DOHH2 (cell line): Measurements from ENCODE around the gene RNF14.
"Not testable (repeated sequence)": the region's sequence is repeated elsewhere in the genome, so short reads cannot be mapped to it uniquely, and the experiment has no call there.

Experiments used
- H3F3A ChIP-seq: fragments of 200-600 bp; sonication (generic), shearing (Covaris generic); 2 replicates; pipeline ENCODE4 v1.6.0; 2016; ENCODE audit warnings: antibody characterized with exemption, mild to moderate bottlenecking; ENCODE audit not compliant: control insufficient read depth, insufficient read depth
- H3K27ac ChIP-seq: fragments of 200-600 bp; sonication (generic); 2 replicates; pipeline ENCODE4 v1.5.1; 2014; ENCODE audit warnings: low read depth, mild to moderate bottlenecking, low read length, moderate library complexity
- H3K27me3 ChIP-seq: fragments of 200-600 bp; sonication (generic); 2 replicates; pipeline ENCODE4 v1.6.1; 2014; ENCODE audit warnings: mild to moderate bottlenecking, low read length, mixed read lengths; ENCODE audit not compliant: control insufficient read depth
- H3K36me3 ChIP-seq: fragments of 200-600 bp; sonication (generic); 2 replicates; pipeline ENCODE4 v1.6.1; 2014; ENCODE audit warnings: mild to moderate bottlenecking, low read length, moderate library complexity, mixed read lengths; ENCODE audit not compliant: control insufficient read depth
- H3K4me1 ChIP-seq: fragments of 200-600 bp; sonication (generic); 2 replicates; pipeline ENCODE4 v1.6.1; 2014; ENCODE audit warnings: mild to moderate bottlenecking, low read length, mixed read lengths; ENCODE audit not compliant: control insufficient read depth
- H3K4me2 ChIP-seq: fragments of 200-600 bp; sonication (generic); 2 replicates; pipeline ENCODE4 v1.6.0; 2014; ENCODE audit warnings: mild to moderate bottlenecking, low read length, moderate library complexity
- H3K4me3 ChIP-seq: fragments of 200-600 bp; sonication (generic); 2 replicates; pipeline ENCODE4 v1.5.1; 2014; ENCODE audit warnings: mild to moderate bottlenecking, low read length, mixed read lengths
- H3K79me2 ChIP-seq: fragments of 200-600 bp; sonication (generic); 2 replicates; pipeline ENCODE4 v1.6.1; 2014; ENCODE audit warnings: mild to moderate bottlenecking, low read length, mixed read lengths; ENCODE audit not compliant: control insufficient read depth
- H3K9me2 ChIP-seq: fragments of 200-600 bp; sonication (generic); replicated peaks from 2 replicates; pipeline ENCODE4 v1.6.1; 2014; ENCODE audit warnings: mild to moderate bottlenecking, low read length, mixed read lengths; ENCODE audit not compliant: control insufficient read depth
- H3K9me3 ChIP-seq: fragments of 200-600 bp; sonication (generic); 2 replicates; pipeline ENCODE4 v1.6.1; 2014; ENCODE audit warnings: antibody characterized with exemption, low read length, mixed read lengths; ENCODE audit not compliant: control insufficient read depth, insufficient read depth
- H4K20me1 ChIP-seq: fragments of 200-600 bp; sonication (generic); 2 replicates; pipeline ENCODE4 v1.6.0; 2014; ENCODE audit warnings: low read depth, mild to moderate bottlenecking, antibody characterized with exemption, low read length, moderate library complexity; ENCODE audit not compliant: control insufficient read depth, insufficient read depth
- EZH2phosphoT487 ChIP-seq: fragments of 200-600 bp; sonication (generic); IDR thresholded peaks from 2 replicates; pipeline ENCODE4 v1.6.1; 2017; ENCODE audit warnings: borderline replicate concordance, mild to moderate bottlenecking, antibody characterized with exemption, low read length, moderate library complexity, mixed read lengths
- TF ChIP-seq, protein P1 (sequence below): fragments of 200-600 bp; sonication (generic); IDR thresholded peaks from one replicate; pipeline ENCODE4 v1.5.1; 2014; ENCODE audit warnings: antibody characterized with exemption, mild to moderate bottlenecking, low read depth, low read length; ENCODE audit not compliant: poor library complexity, severe bottlenecking

Gene RNF14

DNA sequence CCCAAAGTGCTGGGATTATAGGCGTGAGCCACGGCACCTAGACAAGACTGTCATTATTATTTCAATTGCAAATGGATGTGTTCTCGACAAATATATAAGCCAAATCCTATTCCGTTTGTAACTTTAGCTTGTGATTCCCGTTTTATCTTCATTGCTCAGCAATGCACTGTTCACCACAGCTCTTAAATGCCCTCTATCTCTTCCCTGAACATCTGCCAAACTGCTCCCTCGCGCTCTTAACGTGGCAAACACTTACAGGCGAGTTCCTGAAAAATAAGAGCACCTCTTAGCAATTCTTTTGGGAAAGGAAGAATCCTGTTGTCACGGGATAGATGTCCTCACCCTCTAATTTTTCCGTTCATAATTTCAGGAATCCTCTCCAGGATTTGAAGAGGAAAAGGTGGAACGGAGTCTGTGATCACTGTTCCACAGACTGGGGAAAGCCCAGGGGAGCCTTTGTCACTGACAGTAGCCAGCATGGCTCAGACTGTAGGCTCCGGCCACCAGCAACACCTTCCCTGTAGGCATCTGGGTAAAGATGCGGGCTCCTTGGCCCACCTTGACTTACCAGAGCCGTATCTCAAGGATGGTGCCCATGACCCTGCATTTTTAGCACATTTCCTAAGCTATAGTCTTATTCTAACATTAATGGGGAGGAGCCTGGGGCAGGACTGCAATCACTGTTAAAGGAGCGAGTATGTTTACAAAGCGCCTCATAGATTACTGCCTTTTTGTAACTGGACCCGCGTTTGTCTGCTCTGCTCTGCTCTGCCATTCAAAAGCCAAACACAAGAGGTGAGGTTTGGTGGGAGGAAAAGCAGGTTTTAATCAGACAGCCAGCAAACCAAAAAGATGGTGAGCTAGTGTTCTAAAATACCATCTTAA, 64.1 kb downstream of the RNF14 start:
- H3K36me3 ChIP-seq, result no peaks in the 10 kb centered on the region
- no peak overlapping the region for H3K27ac ChIP-seq
- no peak overlapping the region for H3K4me2 ChIP-seq
- TF ChIP-seq, protein P1, sequence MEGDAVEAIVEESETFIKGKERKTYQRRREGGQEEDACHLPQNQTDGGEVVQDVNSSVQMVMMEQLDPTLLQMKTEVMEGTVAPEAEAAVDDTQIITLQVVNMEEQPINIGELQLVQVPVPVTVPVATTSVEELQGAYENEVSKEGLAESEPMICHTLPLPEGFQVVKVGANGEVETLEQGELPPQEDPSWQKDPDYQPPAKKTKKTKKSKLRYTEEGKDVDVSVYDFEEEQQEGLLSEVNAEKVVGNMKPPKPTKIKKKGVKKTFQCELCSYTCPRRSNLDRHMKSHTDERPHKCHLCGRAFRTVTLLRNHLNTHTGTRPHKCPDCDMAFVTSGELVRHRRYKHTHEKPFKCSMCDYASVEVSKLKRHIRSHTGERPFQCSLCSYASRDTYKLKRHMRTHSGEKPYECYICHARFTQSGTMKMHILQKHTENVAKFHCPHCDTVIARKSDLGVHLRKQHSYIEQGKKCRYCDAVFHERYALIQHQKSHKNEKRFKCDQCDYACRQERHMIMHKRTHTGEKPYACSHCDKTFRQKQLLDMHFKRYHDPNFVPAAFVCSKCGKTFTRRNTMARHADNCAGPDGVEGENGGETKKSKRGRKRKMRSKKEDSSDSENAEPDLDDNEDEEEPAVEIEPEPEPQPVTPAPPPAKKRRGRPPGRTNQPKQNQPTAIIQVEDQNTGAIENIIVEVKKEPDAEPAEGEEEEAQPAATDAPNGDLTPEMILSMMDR, result no peak
- TF ChIP-seq EZH2phosphoT487, result no peak
- H3K9me3 ChIP-seq, result no peaks in the 10 kb centered on the region
- H3K4me1 ChIP-seq, result no peaks in the 10 kb centered on the region
- H3K79me2 ChIP-seq, result no peaks in the 10 kb centered on the region
- no peaks in the 10 kb centered on the region for H3K9me2 ChIP-seq
- H3K27me3 ChIP-seq, result peaks cover 46% of the 10 kb centered on the region
- H4K20me1 ChIP-seq, result no peaks in the 10 kb centered on the region
- no peak overlapping the region for H3K4me3 ChIP-seq
- H3F3A ChIP-seq, result no peaks in the 10 kb centered on the region

DNA sequence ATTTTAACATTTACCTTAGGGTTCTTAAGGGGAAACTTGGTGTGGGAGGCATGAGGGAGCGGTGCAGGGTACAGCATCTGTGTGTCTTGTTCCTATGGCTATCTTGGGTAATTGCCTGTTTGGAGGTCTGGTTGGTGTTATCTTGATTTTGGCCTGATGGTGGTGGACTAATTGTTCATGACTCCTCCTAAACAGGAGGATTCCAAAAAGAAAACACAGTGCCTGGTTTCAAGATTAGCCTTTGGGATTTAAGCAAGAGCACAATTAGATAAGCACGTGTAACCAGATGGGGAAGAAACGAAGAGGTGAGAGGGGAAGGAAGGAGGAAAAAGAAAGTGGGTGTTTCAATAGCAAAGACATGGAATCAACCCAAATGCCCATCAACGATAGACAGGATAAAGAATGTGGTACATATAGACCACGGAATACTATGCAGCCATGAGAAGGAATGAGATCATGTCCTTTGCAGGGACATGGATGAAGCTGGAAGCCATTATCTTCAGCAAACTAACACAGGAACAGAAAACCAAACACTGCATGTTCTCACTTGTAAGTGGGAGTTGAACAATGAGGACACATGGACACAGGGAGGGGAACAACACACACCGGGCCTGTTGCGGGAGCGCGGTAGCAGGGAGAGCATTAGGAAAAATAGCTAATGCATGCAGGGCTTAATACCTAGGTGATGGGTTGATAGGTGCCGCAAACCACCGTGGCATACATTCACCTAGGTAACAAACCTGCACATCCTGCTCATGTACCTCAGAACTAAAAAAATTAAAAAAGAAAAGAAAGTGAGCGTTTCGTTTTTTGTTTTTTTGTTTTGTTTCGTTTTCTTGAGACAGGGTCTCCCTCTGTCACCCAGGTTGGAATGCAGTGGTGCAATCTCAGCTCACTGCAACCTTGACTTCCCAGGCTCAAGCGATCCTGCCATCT, 65.0 kb downstream of the RNF14 start:
- H3K27ac ChIP-seq, result not testable (repeated sequence)

DNA sequence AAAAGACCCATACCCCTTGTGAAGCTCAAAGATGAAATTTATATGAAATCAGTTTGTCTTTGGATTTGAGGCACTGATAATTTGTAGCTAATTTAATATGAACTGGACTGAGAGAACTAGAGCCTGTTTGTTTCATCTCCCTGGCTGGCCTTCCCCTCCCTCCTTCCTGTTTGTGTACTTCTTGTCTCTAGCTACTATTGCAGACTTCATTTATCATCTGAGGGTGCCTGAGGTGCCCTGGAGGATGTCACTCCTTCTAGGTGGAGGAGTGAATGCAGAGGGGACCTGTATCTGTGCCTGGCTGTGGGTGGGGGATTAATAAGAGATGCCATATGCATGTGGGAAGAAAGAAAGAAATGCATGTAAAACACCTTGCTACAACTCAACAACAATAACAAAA, 66.1 kb downstream of the RNF14 start:
- Histone ChIP-seq H3K9me2 (no peaks in the 10 kb centered on the region), H4K20me1 (no peaks in the 10 kb centered on the region), H3K27ac (no peak overlapping the region), H3K79me2 (no peaks in the 10 kb centered on the region), H3K4me2 (no peak overlapping the region), H3K4me1 (no peaks in the 10 kb centered on the region), H3K9me3 (no peaks in the 10 kb centered on the region), H3K27me3 (peaks cover 37% of the 10 kb centered on the region), H3F3A (no peaks in the 10 kb centered on the region), H3K36me3 (no peaks in the 10 kb centered on the region), H3K4me3 (no peak overlapping the region)
- TF ChIP-seq EZH2phosphoT487, result no peak
- TF ChIP-seq, protein P1, result no peak

More for the DNA sequence above, 65.0 kb downstream of the RNF14 start:
- not testable (repeated sequence) for H3K79me2 ChIP-seq, H3K4me3 ChIP-seq, H3K9me2 ChIP-seq, H3F3A ChIP-seq, H3K9me3 ChIP-seq, H3K36me3 ChIP-seq, H4K20me1 ChIP-seq, H3K4me1 ChIP-seq, H3K4me2 ChIP-seq
- H3K27me3 ChIP-seq, result peaks cover 44% of the 10 kb centered on the region

DNA sequence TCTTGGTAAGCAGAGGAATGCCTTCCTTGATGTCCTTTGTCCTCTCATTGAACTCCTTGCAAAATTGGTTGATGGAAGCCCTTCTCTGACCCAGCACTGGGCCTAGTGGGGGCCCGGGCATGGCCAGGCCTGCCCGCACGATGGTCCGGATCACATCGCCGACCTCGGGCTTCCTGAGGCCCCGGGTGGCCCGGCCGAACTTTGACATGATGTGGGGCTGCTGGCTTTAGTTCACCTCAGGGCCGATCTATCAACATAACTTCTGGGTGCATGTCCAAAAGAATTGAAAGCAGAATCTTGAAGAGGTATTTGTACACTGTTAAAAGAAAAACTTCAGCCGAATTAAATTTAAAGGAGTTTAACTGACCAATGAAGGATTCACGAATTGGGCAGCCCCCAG, 68.0 kb downstream of the RNF14 start:
- no peak overlapping the region for H3K27ac ChIP-seq
- peaks cover 20% of the 10 kb centered on the region for H3K27me3 ChIP-seq
- no peaks in the 10 kb centered on the region for H3K9me2 ChIP-seq
- TF ChIP-seq EZH2phosphoT487, result no peak
- TF ChIP-seq, protein P1, result no peak
- H3K9me3 ChIP-seq, result no peaks in the 10 kb centered on the region
- H3K4me3 ChIP-seq, result no peak overlapping the region
- no peaks in the 10 kb centered on the region for H3K36me3 ChIP-seq
- no peaks in the 10 kb centered on the region for H3F3A ChIP-seq
- H3K79me2 ChIP-seq, result no peaks in the 10 kb centered on the region
- no peaks in the 10 kb centered on the region for H3K4me1 ChIP-seq
- no peak overlapping the region for H3K4me2 ChIP-seq
- no peaks in the 10 kb centered on the region for H4K20me1 ChIP-seq

DNA sequence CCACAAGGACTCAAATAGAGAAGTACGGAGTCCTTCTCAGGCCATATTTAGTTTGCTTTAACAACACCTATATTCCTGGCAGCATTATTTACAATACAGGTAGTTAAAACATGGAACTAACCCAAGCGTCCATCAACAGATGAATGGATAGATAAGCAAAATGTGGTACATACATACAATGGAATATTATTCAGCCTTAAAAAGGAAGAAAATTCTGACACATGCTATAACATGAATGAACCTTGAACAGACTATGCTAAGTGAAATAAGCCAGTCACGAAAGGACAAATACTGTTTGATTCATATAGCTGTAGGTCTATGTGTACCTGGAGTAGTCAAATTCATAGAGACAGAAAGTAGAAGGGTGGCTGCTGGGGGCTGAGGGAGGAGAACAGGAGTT, 68.7 kb downstream of the RNF14 start:
- H3F3A ChIP-seq, H3K9me3 ChIP-seq, H3K27ac ChIP-seq, H3K79me2 ChIP-seq, H3K4me3 ChIP-seq, H3K4me1 ChIP-seq, H3K36me3 ChIP-seq, H4K20me1 ChIP-seq, H3K4me2 ChIP-seq, H3K9me2 ChIP-seq: not testable (repeated sequence)
- H3K27me3 ChIP-seq, result peaks cover 14% of the 10 kb centered on the region
